Ovary (tissue), 3 donors: ENCODE results near the gene ATP6V1G3.

Experiments used
- CTCF ChIP-seq, 3 donors: fragments of 450-650 bp in 2 of 3; fragments of 200-600 bp in 1 of 3; IDR thresholded peaks; one replicate each; pipeline versions ENCODE4 v1.5.1 to v1.8.0; 2016 to 2022; ENCODE audit warnings: antibody characterized with exemption in 3 of 3, mild to moderate bottlenecking in 1 of 3
- EP300 ChIP-seq: sonication (generic); formaldehyde crosslinking; IDR thresholded peaks from one replicate; pipeline ENCODE4 v1.6.1; 2017; ENCODE audit warnings: antibody characterized with exemption
- POLR2A ChIP-seq: fragments of 450-650 bp; IDR thresholded peaks from one replicate; pipeline ENCODE4 v1.6.1; 2017; ENCODE audit warnings: antibody characterized with exemption, mild to moderate bottlenecking, moderate library complexity
- donor health status: DM: no; HTN: no; CAD: no.

- TF ChIP-seq CTCF (IDR thresholded peaks at IDR 0.05) (no peak), POLR2A (no peak), EP300 (no peak)
These were observed 43.7 kb upstream of the ATP6V1G3 start for GRCh38 chr1:198584163-198584562.
